ENCODE data around the gene OPRL1. TPM values are rescaled to one million over a fixed set of nuclear protein-coding genes. Genes with fewer than 3 reads are reported as not detected.

The OPRL1 gene
- total RNA-seq, 4 donors from 2014 or later = 0.54 to 0.94 (median 0.68) TPM

DNA sequence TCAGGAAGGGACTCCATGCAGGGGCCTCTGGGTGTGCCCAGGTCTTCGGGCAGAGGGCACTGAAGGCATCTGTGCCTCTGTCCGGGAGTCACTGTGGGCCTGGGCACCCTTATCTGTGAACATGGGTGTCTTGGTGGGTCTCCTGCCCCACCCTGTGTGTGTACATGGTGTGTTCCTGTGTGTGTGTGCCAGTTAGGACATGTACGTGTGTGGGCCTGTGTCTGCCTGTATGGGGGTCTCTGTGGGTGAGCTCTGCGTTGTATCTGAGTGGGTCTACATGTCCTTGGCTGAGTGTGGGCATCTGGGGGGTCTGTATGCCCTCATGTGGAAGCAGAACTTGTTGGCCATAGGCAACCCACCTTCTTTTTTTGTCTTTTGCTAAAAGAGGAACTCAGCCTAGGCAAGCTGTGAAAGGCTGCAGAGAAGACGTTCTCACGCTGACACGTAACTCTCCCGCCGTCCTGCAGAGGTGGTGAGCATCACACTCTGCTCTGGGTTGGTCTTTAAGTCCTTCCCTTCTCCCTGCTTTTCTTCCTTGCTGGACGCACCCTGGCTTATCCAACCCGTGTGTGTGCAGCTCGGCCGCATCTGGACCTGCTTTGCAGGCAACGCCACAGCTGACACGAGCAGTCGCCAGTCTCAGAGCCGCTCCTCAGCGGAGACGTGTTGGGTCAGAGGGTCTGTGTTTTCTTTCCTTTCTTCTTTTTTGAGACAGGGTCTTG, 28.0 kb downstream of the OPRL1 start:
- Histone ChIP-seq H3K27me3 (no peaks in the 10 kb centered on the region), H3K4me3 (replicated peaks in 1 of 3) (no peak overlapping the region), H3K27ac (no peak overlapping the region), H3K4me1 (no peaks in the 10 kb centered on the region), H3K36me3 (no peaks in the 10 kb centered on the region), H3K9me3 (no peaks in the 10 kb centered on the region)
- DNase-seq = no peak
- intact Hi-C loops (cut with DNase I) = no loop called here
- 79 to 84% methylated on average over 17 to 19 of the region's 19 CpGs for WGBS, 2 donors
- TF ChIP-seq POLR2A (IDR thresholded peaks at IDR 0.05) = no peak
- TF ChIP-seq, protein P1, sequence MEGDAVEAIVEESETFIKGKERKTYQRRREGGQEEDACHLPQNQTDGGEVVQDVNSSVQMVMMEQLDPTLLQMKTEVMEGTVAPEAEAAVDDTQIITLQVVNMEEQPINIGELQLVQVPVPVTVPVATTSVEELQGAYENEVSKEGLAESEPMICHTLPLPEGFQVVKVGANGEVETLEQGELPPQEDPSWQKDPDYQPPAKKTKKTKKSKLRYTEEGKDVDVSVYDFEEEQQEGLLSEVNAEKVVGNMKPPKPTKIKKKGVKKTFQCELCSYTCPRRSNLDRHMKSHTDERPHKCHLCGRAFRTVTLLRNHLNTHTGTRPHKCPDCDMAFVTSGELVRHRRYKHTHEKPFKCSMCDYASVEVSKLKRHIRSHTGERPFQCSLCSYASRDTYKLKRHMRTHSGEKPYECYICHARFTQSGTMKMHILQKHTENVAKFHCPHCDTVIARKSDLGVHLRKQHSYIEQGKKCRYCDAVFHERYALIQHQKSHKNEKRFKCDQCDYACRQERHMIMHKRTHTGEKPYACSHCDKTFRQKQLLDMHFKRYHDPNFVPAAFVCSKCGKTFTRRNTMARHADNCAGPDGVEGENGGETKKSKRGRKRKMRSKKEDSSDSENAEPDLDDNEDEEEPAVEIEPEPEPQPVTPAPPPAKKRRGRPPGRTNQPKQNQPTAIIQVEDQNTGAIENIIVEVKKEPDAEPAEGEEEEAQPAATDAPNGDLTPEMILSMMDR (IDR thresholded peaks at IDR 0.05) = no peak

DNA sequence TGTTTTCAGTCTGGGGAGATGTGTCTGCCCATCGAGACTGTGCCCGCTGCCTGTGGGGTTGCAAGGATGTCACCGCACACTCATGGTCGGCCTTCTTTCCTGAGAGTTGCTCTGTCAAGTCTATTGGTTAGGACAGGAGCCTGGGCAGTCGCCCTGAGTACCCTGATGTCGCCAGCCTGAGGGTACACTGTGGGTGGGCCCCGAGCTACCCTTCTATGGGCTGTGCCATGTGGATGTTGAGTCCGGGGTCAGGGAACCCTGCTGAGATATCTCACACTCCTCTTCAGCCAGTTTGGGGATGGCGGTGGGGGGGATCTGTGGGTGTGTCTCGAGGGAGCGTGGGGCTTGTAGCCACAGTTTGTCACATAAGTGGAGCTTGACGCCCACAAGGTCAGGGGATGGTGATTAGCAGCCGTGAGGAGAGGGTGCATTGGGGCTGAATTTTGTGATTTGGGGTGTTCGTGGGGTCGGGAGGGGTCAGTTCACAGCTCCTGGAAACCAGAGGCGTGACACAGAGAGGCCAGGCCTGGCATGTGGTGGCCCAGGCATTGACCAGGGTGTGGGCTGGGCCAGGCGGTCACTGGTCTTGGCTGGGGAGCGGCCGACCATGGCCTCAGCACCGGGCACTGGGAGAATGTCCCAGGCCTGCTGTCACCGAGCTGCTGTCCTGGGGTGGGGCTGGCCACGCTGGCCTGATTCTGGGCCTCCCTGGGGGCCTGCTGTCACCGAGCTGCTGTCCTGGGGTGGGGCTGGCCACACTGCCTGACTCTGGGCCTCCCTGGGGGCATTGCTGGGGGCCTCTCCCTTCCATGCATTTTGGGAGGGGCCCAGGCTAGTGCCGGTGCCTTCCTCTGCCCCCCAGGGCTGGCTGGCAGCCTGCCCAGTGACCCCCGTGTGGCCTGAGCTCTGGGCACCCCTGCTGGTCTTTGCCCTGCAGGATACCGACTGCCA, 29.1 kb downstream of the OPRL1 start:
- no peak overlapping the region for H3K27ac ChIP-seq
- WGBS, 2 donors = 81% methylated on average over 13 to 20 of the region's 26 CpGs
- H3K36me3 ChIP-seq = no peaks in the 10 kb centered on the region
- TF ChIP-seq POLR2A (IDR thresholded peaks at IDR 0.05) = no peak
- TF ChIP-seq, protein P1 (IDR thresholded peaks at IDR 0.05) = no peak
- no peaks in the 10 kb centered on the region for H3K4me1 ChIP-seq
- H3K27me3 ChIP-seq = no peaks in the 10 kb centered on the region
- H3K9me3 ChIP-seq = no peaks in the 10 kb centered on the region
- H3K4me3 ChIP-seq (replicated peaks in 1 of 3) = no peak overlapping the region
- no peak for DNase-seq
- intact Hi-C loops (cut with DNase I) = no loop called here

DNA sequence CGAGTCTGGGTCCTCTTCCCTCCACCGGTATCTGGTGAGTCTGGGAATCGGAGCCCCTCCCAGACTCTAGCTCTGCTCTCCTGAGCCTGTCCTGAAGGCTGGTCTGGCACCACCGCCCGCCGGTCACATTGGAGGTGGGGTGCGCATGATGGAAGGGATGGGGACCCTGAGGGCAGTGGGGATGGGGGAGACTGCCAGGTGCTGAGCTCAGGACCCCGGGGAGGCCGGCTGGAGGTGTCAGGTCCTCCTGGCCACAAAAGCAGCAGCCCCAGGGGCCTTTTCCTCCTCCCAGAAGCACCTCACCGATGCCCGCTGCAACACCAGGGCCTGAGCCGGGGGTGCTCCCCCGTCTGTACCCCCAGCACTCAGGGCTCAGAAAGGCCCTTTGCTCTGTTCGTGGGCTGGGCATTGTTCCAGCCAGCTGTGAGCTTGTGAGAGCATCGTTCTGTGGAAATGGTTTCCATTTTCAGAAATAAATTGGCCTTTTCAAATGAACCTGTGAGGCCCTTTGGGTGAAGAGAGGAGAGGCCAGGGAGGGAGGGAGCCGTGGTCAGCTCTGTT, 30.0 kb downstream of the OPRL1 start:
- H3K27me3 ChIP-seq = no peaks in the 10 kb centered on the region
- 60 to 75% methylated on average over 3 to 12 of the region's 16 CpGs for WGBS, 2 donors
- no peaks in the 10 kb centered on the region for H3K9me3 ChIP-seq
- TF ChIP-seq, protein P1 (IDR thresholded peaks at IDR 0.05) = no peak
- TF ChIP-seq POLR2A (IDR thresholded peaks at IDR 0.05) = no peak
- no peak for DNase-seq
- no peaks in the 10 kb centered on the region for H3K4me1 ChIP-seq
- H3K36me3 ChIP-seq = no peaks in the 10 kb centered on the region
- H3K4me3 ChIP-seq (replicated peaks in 1 of 3) = no peak overlapping the region
- intact Hi-C loops (cut with DNase I) = no loop called here
- no peak overlapping the region for H3K27ac ChIP-seq

DNA sequence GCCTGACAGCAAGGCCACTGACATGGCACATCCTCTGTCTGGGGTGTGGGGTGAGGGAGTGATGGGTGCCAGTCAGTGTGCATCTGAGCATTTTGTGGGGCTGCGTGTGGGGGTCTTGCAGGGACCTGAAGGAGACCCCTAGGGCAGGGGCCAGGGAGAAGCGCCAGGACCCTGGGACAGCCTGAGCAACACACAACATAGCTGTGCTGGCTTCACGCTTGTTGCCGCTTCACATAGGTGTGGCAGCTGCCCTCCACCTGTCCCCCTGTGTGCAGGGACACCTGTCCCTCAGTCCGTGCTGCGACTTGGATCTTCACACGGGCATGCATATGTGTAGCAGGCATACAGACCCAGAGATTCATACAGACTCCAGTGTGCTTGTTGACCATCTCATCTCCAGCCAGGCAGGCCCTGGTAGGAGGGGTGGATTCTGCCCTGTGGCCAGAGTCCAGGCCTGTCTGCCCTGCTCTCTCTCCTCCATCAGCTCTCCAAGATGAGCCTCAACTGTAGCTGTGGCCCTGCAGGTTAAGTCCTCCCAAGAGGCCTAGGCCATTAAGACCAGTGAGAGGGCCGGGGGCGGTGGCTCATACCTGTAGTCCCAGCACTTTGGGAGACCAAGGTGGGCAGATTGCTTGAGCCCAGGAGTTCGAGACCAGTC, 30.7 kb downstream of the OPRL1 start:
- TF ChIP-seq POLR2A (IDR thresholded peaks at IDR 0.05) = no peak
- TF ChIP-seq, protein P1 (IDR thresholded peaks at IDR 0.05) = no peak
- DNase-seq = no peak
- no peaks in the 10 kb centered on the region for H3K4me1 ChIP-seq
- WGBS, 2 donors = 79 to 91% methylated on average over 8 to 10 of the region's 10 CpGs
- H3K27ac ChIP-seq = no peak overlapping the region
- intact Hi-C loops (cut with DNase I) = no loop called here
- no peaks in the 10 kb centered on the region for H3K36me3 ChIP-seq
- no peak overlapping the region for H3K4me3 ChIP-seq (replicated peaks in 1 of 3)
- no peaks in the 10 kb centered on the region for H3K27me3 ChIP-seq
- no peaks in the 10 kb centered on the region for H3K9me3 ChIP-seq
